Right cardiac atrium (tissue), 5 donors: ENCODE measurements around the gene HTR7. TPM values are rescaled to one million over a fixed set of nuclear protein-coding genes. Genes with fewer than 3 reads are reported as not detected.
"Not testable (repeated sequence)": the region's sequence is repeated elsewhere in the genome, so short reads cannot be mapped to it uniquely, and the experiment has no call there.

Experiments
- ATAC-seq, 2 donors: fragments of 200-7000 bp; cut with Tn5 transposase; one replicate each; pipeline versions ENCODE4 v1.8.0 to v1.9.1; 2020; ENCODE audit warnings: moderate library complexity in 2 of 2, mild to moderate bottlenecking in 1 of 2
- DNase-seq, 3 donors: peaks; one replicate each; pipeline ENCODE4 v3.0.0-alpha.2; 2020
- H3K27ac ChIP-seq: one replicate; pipeline ENCODE4 v1.5.1; 2013; ENCODE audit warnings: mild to moderate bottlenecking, low read length, control low read depth, moderate library complexity
- H3K27me3 ChIP-seq: one replicate; pipeline ENCODE4 v1.6.1; 2013; ENCODE audit not compliant: control insufficient read depth, insufficient read depth
- H3K4me1 ChIP-seq: one replicate; pipeline ENCODE4 v1.6.1; 2013; ENCODE audit warnings: low read length; ENCODE audit not compliant: control insufficient read depth, insufficient read depth
- H3K4me3 ChIP-seq: one replicate; pipeline ENCODE4 v1.5.1; 2013; ENCODE audit warnings: low read length, control low read depth
- H3K9me3 ChIP-seq: one replicate; pipeline ENCODE4 v1.6.1; 2013; ENCODE audit warnings: low read length; ENCODE audit not compliant: control insufficient read depth
- WGBS: extraction: QIAGEN DNeasy Blood & Tissue Kit; methylation state at CpG from one replicate; pipeline ENCODE4 v1.1.7; 2013; 5-methylcytosine and 5-hydroxymethylcytosine counted together
- intact Hi-C, 4 donors: fragments of 100-400 bp; cut with DNase I; formaldehyde crosslinking; loops; one replicate each; pipeline versions ENCODE4 v1.11.0 to v1.14.0; 2022 to 2023
- polyA plus RNA-seq: library from polyadenylated mRNA; stranded (reverse); fragments of 200-250 nt; gene quantifications from one replicate; pipeline ENCODE4 v1.2.3, GENCODE V29; 2013
- total RNA-seq, 4 donors: library from RNA; stranded (reverse); fragmentation: NEBNext Ultra II Directional; extraction: Animal tissue kit (Norgen Biotek cat#: 25700); gene quantifications; one replicate each; pipeline ENCODE4 v1.2.1, GENCODE V29; 2021
- donor health status: healthy with polysubstance abuse.
- donor health status: DM: no; HTN: yes; CAD: no.
- donor health status: DM: no; HTN: no; CAD: no.
- donor health status: DM: no; HTN: yes; CAD: no; lungs with severe emphysema.
- donor health status: DM: yes; HTN: yes; CAD: no.

HTR7 gene
- total and polyA plus RNA-seq, 5 donors = 0.14 to 0.58 (median 0.20) TPM

DNA sequence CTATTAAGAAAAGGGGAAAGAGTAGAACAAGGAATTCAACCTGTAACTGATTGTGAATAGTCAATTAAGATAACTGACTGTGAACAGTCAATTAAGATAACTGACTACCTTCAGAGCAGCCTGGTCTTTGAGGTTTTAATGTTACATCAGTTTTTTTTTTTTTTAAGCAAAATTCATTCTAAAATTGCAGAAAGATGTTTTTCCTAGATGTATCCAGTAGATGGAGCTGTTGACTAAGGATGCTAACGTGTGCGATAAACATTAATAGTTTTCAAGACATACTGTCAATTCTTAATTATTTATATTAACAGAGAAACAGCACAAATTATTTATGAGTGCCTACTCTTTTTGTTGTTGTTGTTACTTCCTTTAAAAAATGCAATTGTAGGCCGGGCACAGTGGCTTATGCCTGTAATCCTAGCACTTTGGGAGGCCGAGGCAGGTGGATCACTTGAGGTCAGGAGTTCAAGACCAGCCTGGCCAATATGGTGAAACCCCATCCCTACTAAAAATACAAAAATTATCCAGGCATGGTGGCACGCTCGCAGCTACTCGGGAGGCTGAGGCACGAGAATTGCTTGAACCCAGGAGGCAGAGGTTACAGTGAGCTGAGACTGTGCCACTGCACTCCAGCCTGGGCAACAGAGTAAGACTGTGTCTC, 22.4 kb upstream of the HTR7 start:
- not testable (repeated sequence) for H3K9me3 ChIP-seq, H3K27me3 ChIP-seq, H3K27ac ChIP-seq, DNase-seq, H3K4me3 ChIP-seq, ATAC-seq, H3K4me1 ChIP-seq
- WGBS = 71% methylated on average over 8 of the region's 8 CpGs
- intact Hi-C loops = loop anchor here in 1 of 4 donors (10.0 kb wide), 1 partner anchor 375 kb away; no protein-coding TSS in a partner anchor

DNA sequence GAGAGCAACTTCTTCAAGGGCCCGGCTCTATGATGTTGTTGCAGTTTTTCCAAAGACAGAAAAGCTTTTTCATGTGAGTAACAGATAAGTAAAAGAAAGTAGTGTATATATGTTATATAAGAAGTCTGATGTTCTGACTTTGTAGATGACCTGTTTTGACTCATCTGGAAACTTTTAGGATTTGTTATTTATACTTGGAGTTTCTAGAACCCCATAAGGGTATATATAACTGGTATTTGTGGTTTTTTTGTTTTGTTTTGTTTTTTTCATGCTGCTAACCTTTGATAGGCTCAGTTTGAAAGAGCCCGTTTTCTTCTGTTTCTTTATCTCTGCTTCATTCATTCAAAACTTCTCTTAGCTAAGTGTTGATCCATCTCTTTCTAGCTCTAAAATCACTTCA, 21.2 kb upstream of the HTR7 start:
- Histone ChIP-seq H3K27ac (no peak overlapping the region), H3K4me1 (no peaks in the 10 kb centered on the region), H3K27me3 (no peaks in the 10 kb centered on the region), H3K4me3 (no peak overlapping the region), H3K9me3 (no peaks in the 10 kb centered on the region)
- 80% methylated on average over 2 of the region's 2 CpGs for WGBS
- DNase-seq (no peak), ATAC-seq (no peak)
- intact Hi-C loops = no loop called here

GRCh38 chr10:90872648-90873020, 14.8 kb upstream of the HTR7 start:
- DNase-seq = no peak
- no peak for ATAC-seq
- intact Hi-C loops = no loop called here
- Histone ChIP-seq H3K4me1 (peaks cover 3% of the 10 kb centered on the region), H3K27ac (no peak overlapping the region), H3K9me3 (no peaks in the 10 kb centered on the region), H3K27me3 (no peaks in the 10 kb centered on the region), H3K4me3 (peak overlapping the region; percentile 93)
- 18% methylated on average over 8 of the region's 8 CpGs for WGBS

GRCh38 chr10:90871766-90872647, 14.2 kb upstream of the HTR7 start, which contains the start of gene RPP30:
Gene RPP30 (plus strand): TSS chr10:90871974. CDS start chr10:90871987, 13 bp downstream.
- H3K9me3 ChIP-seq = no peaks in the 10 kb centered on the region
- peak within 1 kb of the TSS; percentile 53 for H3K27ac ChIP-seq
- WGBS = under 1% methylated on average over 43 of the region's 43 CpGs
- peak; percentile 84 to 95 (median 93) for DNase-seq
- peaks cover 3% of the 10 kb centered on the region for H3K4me1 ChIP-seq
- H3K27me3 ChIP-seq = no peaks in the 10 kb centered on the region
- intact Hi-C loops = no loop called here
- ATAC-seq = peak; percentile 99
- H3K4me3 ChIP-seq = peak within 1 kb of the TSS; percentile 93

- intact Hi-C loops = no loop called here
- no peaks in the 10 kb centered on the region for H3K9me3 ChIP-seq
- ATAC-seq (peak; percentile 77 to 87), DNase-seq (peak in 2 of 3 donors; percentile 37 to 56)
- H3K4me1 ChIP-seq = peaks cover 3% of the 10 kb centered on the region
- no peaks in the 10 kb centered on the region for H3K27me3 ChIP-seq
- WGBS = under 1% methylated on average over 14 of the region's 14 CpGs
- H3K4me3 ChIP-seq = peak overlapping the region; percentile 93
- no peak overlapping the region for H3K27ac ChIP-seq
Observed at GRCh38 chr10:90871279-90871765, 13.5 kb upstream of the HTR7 start.

- ATAC-seq (no peak), DNase-seq (no peak)
- no peaks in the 10 kb centered on the region for H3K9me3 ChIP-seq
- H3K27me3 ChIP-seq = no peaks in the 10 kb centered on the region
- WGBS = 88% methylated on average over 4 of the region's 4 CpGs
- no peak overlapping the region for H3K27ac ChIP-seq
- H3K4me3 ChIP-seq = no peak overlapping the region
- H3K4me1 ChIP-seq = no peaks in the 10 kb centered on the region
- intact Hi-C loops = loop anchor here in 2 of 4 donors (10.0 kb wide), 2 partner anchors 111 to 1071 kb away; no protein-coding TSS in a partner anchor
Observed at GRCh38 chr10:90866050-90866598, 8.3 kb upstream of the HTR7 start.

- Histone ChIP-seq H3K9me3 (no peaks in the 10 kb centered on the region), H3K27me3 (no peaks in the 10 kb centered on the region), H3K4me1 (no peaks in the 10 kb centered on the region), H3K27ac (no peak overlapping the region), H3K4me3 (no peak overlapping the region)
- intact Hi-C loops = loop anchor here in 2 of 4 donors (10.0 kb wide), 2 partner anchors 111 to 1071 kb away; no protein-coding TSS in a partner anchor
- ATAC-seq (no peak), DNase-seq (no peak)
- 29% methylated on average over 3 of the region's 3 CpGs for WGBS
Observed at GRCh38 chr10:90865401-90865800, 7.6 kb upstream of the HTR7 start.

GRCh38 chr10:90862908-90863514, 5.2 kb upstream of the HTR7 start:
- WGBS = 26% methylated on average over 2 of the region's 2 CpGs
- Histone ChIP-seq H3K27me3 (no peaks in the 10 kb centered on the region), H3K4me3 (no peak overlapping the region), H3K4me1 (no peaks in the 10 kb centered on the region), H3K9me3 (no peaks in the 10 kb centered on the region), H3K27ac (no peak overlapping the region)
- intact Hi-C loops = loop anchor here in 3 of 4 donors (5.0 to 10.0 kb wide), 4 partner anchors 108 to 1068 kb away; no protein-coding TSS in a partner anchor
- ATAC-seq (no peak), DNase-seq (no peak)

GRCh38 chr10:90860790-90861189, 3.0 kb upstream of the HTR7 start:
- 91% methylated on average over 1 of the region's 1 CpG for whole genome bisulfite sequencing
- DNase-seq (no peak), ATAC-seq (no peak)
- H3K27me3 ChIP-seq = no peaks in the 10 kb centered on the region
- H3K4me3 ChIP-seq = no peak overlapping the region
- no peak overlapping the region for H3K27ac ChIP-seq
- no peaks in the 10 kb centered on the region for H3K4me1 ChIP-seq
- H3K9me3 ChIP-seq = no peaks in the 10 kb centered on the region
- intact Hi-C loops = loop anchor here in 3 of 4 donors (5.0 to 10.0 kb wide), 4 partner anchors 106 to 1066 kb away; no protein-coding TSS in a partner anchor

- DNase-seq = no peak
- ATAC-seq = no peak
- 69% methylated on average over 5 of the region's 5 CpGs for WGBS
- no peaks in the 10 kb centered on the region for H3K9me3 ChIP-seq
- no peaks in the 10 kb centered on the region for H3K27me3 ChIP-seq
- no peak overlapping the region for H3K4me3 ChIP-seq
- H3K4me1 ChIP-seq = no peaks in the 10 kb centered on the region
- intact Hi-C loops = loop anchor here in 2 of 4 donors (10.0 kb wide), 2 partner anchors 95 to 105 kb away; no protein-coding TSS in a partner anchor
- no peak overlapping the region for H3K27ac ChIP-seq
Observed at GRCh38 chr10:90859321-90859751, 1.5 kb upstream of the HTR7 start.
